HG03342 (cell line): ENCODE measurements around the gene EFCAB6.

ENCODE experiments used
- ATAC-seq: cut with Tn5 transposase; IDR thresholded peaks from one replicate; pipeline ENCODE4 v1.9.1; 2021; ENCODE audit warnings: mild to moderate bottlenecking, moderate library complexity; ENCODE audit not compliant: unreplicated experiment

EFCAB6 gene

GRCh38 chr22:43600265-43600664 is 211.8 kb downstream of the EFCAB6 start:
- ATAC-seq, result no peak

- no peak for ATAC-seq
Observed at GRCh38 chr22:43592476-43592875, 219.6 kb downstream of the EFCAB6 start.

- no peak for ATAC-seq
Observed at GRCh38 chr22:43591380-43591779, 220.7 kb downstream of the EFCAB6 start.

GRCh38 chr22:43587574-43587973 is 224.5 kb downstream of the EFCAB6 start:
- no peak for ATAC-seq

GRCh38 chr22:43583501-43583900 is 228.6 kb downstream of the EFCAB6 start:
- ATAC-seq, result no peak

- no peak for ATAC-seq
Observed at GRCh38 chr22:43582394-43582793, 229.7 kb downstream of the EFCAB6 start.

- no peak for ATAC-seq
Observed at GRCh38 chr22:43580271-43580750, 231.8 kb downstream of the EFCAB6 start.

- ATAC-seq, result no peak
Observed at GRCh38 chr22:43574738-43575137, 237.4 kb downstream of the EFCAB6 start.

GRCh38 chr22:43572710-43573109 is 239.4 kb downstream of the EFCAB6 start:
- ATAC-seq, result no peak

GRCh38 chr22:43571181-43571580 is 240.9 kb downstream of the EFCAB6 start:
- ATAC-seq, result no peak

GRCh38 chr22:43570531-43571165 is 241.5 kb downstream of the EFCAB6 start:
- no peak for ATAC-seq

- ATAC-seq, result no peak
Observed at GRCh38 chr22:43569111-43569510, 243.0 kb downstream of the EFCAB6 start.

- no peak for ATAC-seq
Observed at GRCh38 chr22:43567691-43568324, 244.3 kb downstream of the EFCAB6 start.

- ATAC-seq, result no peak
Observed at GRCh38 chr22:43566561-43567332, 245.4 kb downstream of the EFCAB6 start.

GRCh38 chr22:43566021-43566420 is 246.1 kb downstream of the EFCAB6 start:
- no peak for ATAC-seq

GRCh38 chr22:43564859-43565258 is 247.2 kb downstream of the EFCAB6 start:
- no peak for ATAC-seq

- ATAC-seq, result no peak
Observed at GRCh38 chr22:43563571-43563970, 248.5 kb downstream of the EFCAB6 start.

GRCh38 chr22:43562843-43563242 is 249.3 kb downstream of the EFCAB6 start:
- no peak for ATAC-seq

- ATAC-seq, result no peak
Observed at GRCh38 chr22:43561415-43562178, 250.5 kb downstream of the EFCAB6 start.

- ATAC-seq, result no peak
Observed at GRCh38 chr22:43560651-43561050, 251.5 kb downstream of the EFCAB6 start.
